ENCODE results near the gene KCNA10.
A peak's percentile ranks its signal among the peaks of the same experiment; 100 is the strongest.
"Not testable (repeated sequence)": the region's sequence is repeated elsewhere in the genome, so short reads cannot be mapped to it uniquely, and the experiment has no call there.

The KCNA10 gene

GRCh38 chr1:110535985-110536384 is 17.0 kb upstream of the KCNA10 start:
- DNase-seq (ENCODE audit: low spot score), result no peak

GRCh38 chr1:110533230-110533629 is 14.3 kb upstream of the KCNA10 start:
- DNase-seq (ENCODE audit: low spot score), result no peak

- DNase-seq (ENCODE audit: low spot score), result no peak
Observed at GRCh38 chr1:110529011-110529410, 10.0 kb upstream of the KCNA10 start.

GRCh38 chr1:110526201-110526780 is 7.3 kb upstream of the KCNA10 start:
- DNase-seq (ENCODE audit: low spot score), result no peak

GRCh38 chr1:110525249-110525595 is 6.2 kb upstream of the KCNA10 start:
- no peak for DNase-seq (ENCODE audit: low spot score)

GRCh38 chr1:110524311-110525248 is 5.6 kb upstream of the KCNA10 start:
- peak; percentile 43 for DNase-seq (ENCODE audit: low spot score)

GRCh38 chr1:110523011-110523410 is 4.0 kb upstream of the KCNA10 start:
- no peak for DNase-seq (ENCODE audit: low spot score)

- DNase-seq (ENCODE audit: low spot score), result no peak
Observed at GRCh38 chr1:110522560-110522959, 3.6 kb upstream of the KCNA10 start.

- DNase-seq (ENCODE audit: low spot score), result no peak
Observed at GRCh38 chr1:110520827-110521226, 1.9 kb upstream of the KCNA10 start.

- no peak for DNase-seq (ENCODE audit: low spot score)
Observed at GRCh38 chr1:110515891-110516290, 3.1 kb downstream of the KCNA10 start.

- DNase-seq (ENCODE audit: low spot score), result no peak
Observed at GRCh38 chr1:110515041-110515440, 3.9 kb downstream of the KCNA10 start.

GRCh38 chr1:110513511-110513910 is 5.5 kb downstream of the KCNA10 start:
- no peak for DNase-seq (ENCODE audit: low spot score)

GRCh38 chr1:110511436-110511835 is 7.5 kb downstream of the KCNA10 start:
- DNase-seq (ENCODE audit: low spot score), result no peak

- not testable (repeated sequence) for DNase-seq (ENCODE audit: low spot score)
Observed at GRCh38 chr1:110510921-110511320, 8.1 kb downstream of the KCNA10 start.

- no peak for DNase-seq (ENCODE audit: low spot score)
Observed at GRCh38 chr1:110509655-110510054, 9.3 kb downstream of the KCNA10 start.

GRCh38 chr1:110508028-110508940 is 10.7 kb downstream of the KCNA10 start:
- no peak for DNase-seq (ENCODE audit: low spot score)

GRCh38 chr1:110506541-110506940 is 12.4 kb downstream of the KCNA10 start:
- DNase-seq (ENCODE audit: low spot score), result no peak

- DNase-seq (ENCODE audit: low spot score), result no peak
Observed at GRCh38 chr1:110505596-110505995, 13.4 kb downstream of the KCNA10 start.

- no peak for DNase-seq (ENCODE audit: low spot score)
Observed at GRCh38 chr1:110504226-110504625, 14.7 kb downstream of the KCNA10 start.

- no peak for DNase-seq (ENCODE audit: low spot score)
Observed at GRCh38 chr1:110503471-110503870, 15.5 kb downstream of the KCNA10 start.

- no peak for DNase-seq (ENCODE audit: low spot score)
Observed at GRCh38 chr1:110502402-110503151, 16.4 kb downstream of the KCNA10 start.
